HG03064 (cell line): Measurements from ENCODE around the gene ABT1.

Experiments used
- ATAC-seq: cut with Tn5 transposase; IDR thresholded peaks from one replicate; pipeline ENCODE4 v1.9.1; 2021; ENCODE audit warnings: low read depth; ENCODE audit not compliant: unreplicated experiment

Gene ABT1

DNA sequence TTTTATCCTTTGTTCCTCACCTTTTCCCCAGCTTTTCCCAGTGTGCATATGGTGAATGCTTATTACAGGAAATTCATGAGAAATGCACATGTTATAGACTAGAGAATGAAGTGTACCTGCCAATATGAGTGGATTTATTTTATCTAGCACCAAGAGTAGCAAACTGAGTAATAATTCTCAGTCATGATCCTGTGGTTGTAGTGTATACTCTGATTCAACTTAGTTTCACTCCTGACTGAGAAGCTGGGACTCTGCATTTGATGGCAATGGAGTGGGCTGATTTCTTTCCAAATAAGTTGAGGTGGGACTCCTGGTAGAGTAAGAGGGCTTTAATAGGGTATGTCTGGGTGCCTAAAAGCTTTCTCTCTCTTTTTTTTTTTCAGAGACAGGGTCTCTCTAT is 4.0 kb downstream of the ABT1 start:
- ATAC-seq = no peak

DNA sequence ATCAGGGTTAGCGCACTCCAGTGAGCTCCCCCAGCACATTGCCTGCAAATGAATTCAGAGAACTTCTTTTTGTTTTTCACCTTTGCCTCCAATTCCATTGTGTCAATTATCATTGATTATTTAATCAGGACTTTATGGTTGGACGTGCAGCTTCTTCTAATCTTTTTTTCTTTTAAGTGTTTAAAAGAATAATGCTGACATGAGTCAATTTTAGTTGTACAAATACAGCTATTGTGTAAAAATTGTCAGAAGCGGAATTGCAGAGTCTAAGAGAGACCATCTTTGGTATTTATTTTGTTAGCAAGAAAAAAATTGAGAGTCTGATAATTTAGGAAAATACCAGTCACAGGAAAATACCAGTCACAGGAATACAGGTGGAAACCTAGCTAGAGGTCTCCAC is 5.5 kb downstream of the ABT1 start:
- ATAC-seq = no peak

DNA sequence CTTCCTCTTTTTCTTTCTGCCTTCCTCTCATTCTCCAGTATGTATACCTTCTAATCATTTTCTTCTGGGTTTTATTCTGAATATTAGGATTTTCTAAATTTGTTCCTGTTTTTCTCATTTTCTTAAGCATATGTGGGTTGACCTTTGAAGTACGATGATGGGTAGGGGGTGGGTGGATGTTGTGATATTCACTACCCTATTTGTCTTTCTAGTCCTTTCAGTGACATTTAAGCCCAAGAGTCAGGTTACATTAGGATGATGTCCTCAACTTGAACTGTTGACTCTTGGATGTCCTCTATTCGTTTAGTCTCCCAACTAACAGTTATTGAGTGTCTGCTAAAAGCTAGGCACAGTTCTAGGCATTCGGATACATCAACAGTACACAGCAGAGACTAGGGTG is 7.3 kb downstream of the ABT1 start:
- no peak for ATAC-seq

DNA sequence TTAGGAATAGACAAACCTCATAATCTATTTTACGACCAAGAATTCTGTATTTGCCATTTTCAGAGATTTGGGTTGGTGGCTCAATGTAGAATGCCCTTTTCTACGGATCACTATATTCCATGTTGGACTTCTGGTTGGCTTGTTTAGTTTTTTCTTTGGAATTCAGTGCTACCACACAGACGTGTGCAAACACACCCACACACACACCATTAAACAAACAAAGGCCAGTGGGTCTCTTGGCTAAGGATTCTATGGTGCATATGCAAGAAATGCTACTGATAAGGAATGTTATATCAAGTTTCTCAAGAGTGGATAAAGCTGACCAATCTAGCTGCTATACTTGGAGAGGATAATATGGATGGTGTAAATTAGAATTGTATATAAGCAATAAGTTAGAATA is 8.0 kb downstream of the ABT1 start:
- no peak for ATAC-seq

DNA sequence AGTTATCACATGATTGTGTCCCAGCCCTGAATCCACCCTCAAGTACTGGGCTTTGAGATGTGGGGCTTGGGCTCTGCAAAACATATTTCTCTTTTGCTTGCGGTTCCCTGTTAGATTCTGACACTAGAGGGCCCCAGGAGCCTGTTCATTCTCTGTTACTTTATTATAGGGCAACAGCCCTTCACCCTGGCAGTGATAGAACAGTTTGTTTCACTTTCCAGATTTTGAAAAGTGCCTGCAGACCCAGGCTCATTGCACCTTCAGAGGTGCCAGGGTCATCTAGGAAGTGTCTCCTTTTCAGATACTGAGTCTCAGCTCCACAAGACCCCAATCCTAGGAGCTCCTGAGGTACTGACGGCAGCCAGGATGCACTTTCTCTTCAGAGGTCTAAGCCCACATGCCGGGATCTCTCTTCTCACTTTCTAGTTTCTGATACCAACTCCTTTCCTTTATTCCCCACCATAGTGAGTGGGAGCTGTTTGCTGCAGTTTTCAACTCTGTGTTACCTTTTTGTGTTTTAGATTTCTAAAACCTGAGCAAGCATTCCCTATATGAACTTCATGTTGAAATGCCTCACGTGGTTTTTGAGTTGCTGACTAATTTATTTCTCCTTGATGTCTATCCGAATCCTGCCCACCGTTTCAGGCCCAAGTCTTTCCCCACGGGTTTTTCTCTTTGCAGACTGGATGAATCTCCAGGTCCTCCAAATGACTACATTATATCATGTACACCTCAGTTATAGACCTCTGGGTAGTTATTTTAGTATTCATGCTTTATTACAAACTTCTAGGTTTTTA is 10.9 kb downstream of the ABT1 start:
- ATAC-seq = peak; percentile 88

DNA sequence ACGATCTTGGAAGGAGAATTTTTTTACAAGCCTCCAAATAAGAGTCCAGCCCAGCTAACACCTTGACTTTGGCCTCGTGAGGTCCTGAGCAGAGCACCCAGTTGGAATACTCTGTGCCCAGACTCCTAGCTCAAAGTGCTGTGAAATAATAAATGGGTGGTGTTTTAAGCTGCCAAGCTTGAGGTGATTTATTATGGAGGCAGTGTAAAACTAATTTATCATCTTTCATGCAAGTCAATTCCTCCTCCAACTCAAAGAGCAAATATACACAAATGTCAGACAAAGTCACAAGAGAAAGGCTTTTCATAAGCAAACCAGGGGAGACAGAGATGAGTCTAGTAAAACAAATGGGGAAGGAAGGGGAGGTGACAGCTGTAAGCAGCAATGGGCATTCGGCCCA is 12.7 kb downstream of the ABT1 start:
- no peak for ATAC-seq

DNA sequence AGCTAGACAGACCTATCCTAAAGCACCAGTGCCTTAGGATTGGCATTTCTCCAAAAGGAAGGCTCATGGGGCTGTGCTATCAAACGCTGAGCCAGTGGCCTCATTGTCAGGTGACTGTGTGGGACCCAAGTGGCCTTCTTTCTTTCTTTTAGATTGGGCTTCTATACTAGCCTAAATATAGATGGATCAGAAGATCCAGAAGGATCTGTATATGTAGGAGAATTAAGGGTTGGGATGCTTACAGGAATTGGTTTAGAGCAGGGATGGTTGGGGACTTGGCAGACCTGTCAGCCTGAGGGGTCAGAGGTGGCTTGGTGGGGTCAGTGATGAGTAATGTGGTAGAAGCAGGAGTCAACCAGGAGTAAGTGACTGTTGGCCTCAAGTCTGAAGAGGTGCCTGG is 14.8 kb downstream of the ABT1 start:
- ATAC-seq = no peak

DNA sequence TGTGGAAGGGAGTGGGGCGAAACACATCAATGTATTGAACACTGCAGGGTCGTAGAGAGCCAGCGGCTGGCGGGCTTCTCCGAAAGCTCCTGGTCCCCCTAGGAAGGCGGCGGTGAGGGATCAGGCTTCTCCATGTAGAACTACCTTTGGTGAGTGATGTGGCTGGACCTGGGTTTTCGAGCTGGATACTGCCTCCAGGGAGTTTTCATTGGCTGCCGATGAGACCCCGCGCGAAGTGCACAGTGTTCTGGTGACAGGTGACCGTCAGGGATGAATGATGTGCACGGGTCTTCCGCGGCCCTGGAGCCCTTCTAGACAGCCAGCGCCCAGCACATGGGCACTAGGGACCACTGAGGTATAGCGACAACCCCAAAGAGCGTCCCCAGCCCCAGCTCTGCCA is 16.4 kb downstream of the ABT1 start:
- no peak for ATAC-seq

DNA sequence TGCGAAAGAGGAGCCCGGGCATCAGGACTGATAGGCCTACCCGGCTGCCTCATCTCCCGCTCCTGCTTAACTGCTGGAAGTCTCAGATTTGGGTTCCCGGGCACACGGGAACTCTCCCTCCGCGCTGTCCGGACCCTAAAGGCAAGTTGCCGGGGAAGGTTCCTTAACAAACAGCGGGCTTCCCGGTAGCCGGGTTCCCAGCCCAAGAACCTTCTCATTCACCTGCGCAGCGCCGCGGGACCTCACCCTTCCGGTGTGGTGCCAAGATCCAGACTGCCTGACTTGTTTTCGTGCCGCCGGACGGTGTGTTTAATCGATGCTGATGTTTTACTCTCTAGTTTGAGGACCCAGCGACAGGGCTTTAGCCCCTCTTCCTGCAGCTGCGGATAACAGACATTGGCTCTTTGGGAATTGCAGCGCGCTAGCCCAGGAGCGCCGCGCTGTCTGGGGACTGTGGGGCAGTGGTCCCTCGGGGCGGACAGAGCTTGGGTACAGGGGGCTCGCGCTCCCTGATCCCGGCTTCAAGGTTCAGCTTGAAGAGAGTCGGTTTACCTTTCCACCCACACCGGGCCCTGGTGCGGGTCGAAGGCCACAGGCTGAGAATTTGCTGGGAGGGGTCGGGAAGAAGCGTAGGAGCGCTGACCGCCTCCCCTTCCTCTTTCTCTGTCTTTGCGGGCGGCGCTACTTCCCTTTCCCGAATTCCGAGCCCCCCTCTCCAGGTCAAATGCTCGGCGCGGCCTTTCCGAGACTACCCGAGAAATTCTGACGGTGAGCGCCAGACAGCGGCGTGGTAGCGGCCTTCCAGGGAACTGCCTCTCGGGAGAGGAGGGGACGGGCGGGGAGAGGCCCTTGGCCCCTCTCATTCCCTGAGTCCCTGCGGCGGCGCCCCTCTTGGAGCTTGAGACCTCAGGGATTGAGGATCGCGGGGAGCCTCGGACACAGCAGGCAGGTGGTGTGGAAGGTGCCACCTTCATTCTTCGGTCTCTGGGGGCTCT is 17.2 kb downstream of the ABT1 start:
- ATAC-seq = no peak

DNA sequence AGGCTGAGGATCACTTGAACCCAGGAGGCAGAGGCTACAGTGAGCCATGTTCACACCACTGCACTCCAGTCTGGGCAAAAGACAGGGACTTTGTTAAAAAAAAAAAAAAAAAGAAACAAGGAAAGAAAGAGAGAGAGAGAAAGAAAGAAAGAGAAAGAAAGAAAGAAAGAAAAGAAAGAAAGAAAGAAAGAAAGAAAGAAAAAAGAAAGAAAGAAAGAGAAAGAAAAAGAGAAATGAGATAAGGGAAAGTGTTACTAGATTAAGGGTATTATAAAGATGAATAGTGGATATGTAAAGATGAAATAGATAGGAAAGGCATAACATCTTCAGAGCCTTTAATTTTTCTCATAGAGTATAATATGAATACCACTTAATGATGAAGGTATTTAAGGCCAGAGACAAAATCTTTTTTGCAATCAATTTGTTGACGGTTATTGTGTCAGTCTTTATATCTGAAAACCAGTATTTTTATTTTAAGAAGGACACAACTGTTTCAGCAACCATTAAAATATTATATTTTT is 26.6 kb downstream of the ABT1 start:
- no peak for ATAC-seq

DNA sequence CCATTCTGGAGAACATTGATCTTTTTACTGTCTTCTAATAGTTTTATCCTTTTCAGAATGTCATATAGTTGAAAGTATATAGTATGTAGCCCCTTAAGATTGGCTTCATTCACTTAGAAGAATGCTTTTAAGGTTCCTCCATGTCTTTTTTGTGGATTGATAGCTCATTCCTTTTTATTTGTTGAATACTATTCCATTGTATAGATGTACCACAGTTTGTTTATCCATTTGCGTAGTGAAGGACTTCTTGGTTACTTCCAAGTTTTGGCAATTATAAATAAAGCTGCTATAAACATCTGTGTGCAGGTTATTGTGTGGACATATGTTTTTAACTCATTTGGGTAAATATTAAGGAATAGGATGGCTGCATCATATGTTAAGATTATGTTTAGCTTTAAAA is 27.8 kb downstream of the ABT1 start:
- ATAC-seq = no peak

DNA sequence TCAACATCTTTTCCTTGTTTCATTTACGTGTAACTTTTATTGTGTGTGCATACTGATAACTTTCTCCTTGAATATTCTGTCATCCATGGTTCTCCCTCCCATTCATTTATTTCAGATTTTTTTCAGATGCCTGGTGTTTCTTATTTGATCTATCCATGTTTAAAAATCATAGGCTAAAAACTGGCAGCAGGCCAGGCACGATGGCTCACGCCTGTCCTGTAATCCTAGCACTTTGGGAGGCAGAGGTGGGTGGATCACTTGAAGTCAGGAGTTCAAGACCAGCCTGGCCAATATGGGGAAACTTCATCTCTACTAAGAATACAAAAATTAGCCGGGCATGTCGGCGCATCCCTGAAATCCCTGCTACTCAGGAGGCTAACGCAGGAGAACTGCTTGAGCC is 31.1 kb downstream of the ABT1 start:
- ATAC-seq = no peak

DNA sequence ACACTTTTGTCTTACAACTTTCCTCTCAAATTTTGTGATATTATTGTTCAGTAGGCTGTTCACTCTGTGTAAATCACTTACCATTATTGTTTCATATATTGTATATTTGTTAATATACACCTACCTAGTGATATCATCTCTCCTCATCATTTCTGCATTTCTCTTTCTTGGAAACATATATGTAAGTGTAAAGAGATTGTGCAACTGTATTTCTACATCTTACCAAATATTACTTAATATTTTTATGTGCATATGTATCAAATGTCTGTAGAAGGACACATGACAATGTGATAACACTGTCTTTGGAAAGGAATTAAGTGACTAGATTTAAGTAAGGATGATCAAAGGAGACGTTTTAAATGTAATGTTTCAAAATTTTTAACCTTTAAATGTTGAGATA is 32.6 kb downstream of the ABT1 start:
- no peak for ATAC-seq

DNA sequence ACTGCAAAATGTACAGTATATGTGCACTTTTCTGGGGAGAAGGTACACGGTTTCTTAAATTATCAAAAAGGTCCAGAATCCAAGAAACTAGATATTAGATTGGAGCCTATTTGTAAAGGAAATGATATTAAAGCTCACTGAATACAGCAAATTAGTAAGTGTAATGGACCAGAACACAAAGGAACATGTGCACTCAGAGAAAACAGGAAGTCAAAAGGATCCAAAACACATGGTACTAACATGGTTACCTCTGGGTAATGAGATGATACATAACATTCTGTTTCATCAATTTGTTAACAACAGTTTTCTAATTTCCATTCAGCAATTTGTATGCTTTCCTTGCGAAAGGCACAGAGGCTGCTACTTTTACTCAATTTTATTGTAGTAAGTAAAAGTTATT is 44.1 kb downstream of the ABT1 start:
- ATAC-seq = no peak

DNA sequence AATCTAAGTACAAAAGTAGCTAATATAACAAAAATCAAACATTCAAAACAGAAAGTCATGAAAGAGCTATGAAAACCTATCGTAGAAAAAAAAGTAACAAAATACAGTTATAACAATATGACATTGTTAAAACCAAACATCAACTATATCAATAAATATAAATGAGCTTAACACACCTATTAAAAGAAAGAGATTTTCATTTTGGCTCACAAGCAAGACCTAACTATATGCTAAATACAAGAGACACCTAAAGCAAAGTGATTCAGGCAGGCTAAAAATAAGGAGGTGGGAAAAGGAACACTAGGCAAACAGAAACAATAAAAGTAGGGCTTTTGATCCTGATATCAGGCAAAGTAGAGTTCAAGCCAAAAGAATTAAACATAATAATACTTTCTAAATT is 49.3 kb downstream of the ABT1 start:
- ATAC-seq = no peak
